GM18520 (cell line): ENCODE results near the gene KYNU.
A peak's percentile ranks its signal among the peaks of the same experiment; 100 is the strongest.
"Not testable (repeated sequence)": the region's sequence is repeated elsewhere in the genome, so short reads cannot be mapped to it uniquely, and the experiment has no call there.

Source experiments
- ATAC-seq: cut with Tn5 transposase; IDR thresholded peaks from one replicate; pipeline ENCODE4 v1.9.1; 2021; ENCODE audit not compliant: unreplicated experiment

Gene KYNU

DNA sequence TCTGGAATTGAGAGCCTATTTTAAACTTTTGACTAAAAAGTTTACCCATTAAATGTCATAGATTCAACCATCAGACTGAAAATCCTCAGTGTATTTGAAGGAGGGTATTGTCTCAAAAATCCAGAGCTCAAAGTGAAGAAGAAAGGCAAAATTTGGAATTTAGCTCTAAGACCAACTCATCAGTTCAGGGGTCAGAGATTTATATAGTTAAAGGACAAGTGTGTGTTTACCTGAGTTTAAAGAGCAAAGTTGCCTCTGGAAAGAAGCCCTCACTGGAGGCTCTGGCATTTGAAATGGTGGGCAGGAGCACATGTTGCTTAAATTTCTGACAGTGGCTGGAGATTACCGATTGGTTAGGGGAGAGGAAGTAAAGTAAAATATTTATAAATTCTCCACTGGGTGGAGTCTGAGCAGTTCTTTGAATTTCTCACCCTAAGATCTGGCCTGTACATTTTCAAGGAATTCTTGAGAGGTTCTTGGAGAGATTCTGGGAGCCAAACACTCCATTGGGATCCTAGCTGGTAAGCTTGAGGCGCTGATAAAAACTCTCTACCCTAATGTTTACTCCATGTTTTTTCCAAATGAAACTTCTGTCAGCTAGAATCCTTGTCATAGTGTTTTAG is at the start of gene KYNU:
TSS of gene KYNU (plus strand) at position 449 of the 623 bp plus-strand sequence. CDS start 7,704 bp downstream, outside the sequence.
- peak; percentile 42 for ATAC-seq

DNA sequence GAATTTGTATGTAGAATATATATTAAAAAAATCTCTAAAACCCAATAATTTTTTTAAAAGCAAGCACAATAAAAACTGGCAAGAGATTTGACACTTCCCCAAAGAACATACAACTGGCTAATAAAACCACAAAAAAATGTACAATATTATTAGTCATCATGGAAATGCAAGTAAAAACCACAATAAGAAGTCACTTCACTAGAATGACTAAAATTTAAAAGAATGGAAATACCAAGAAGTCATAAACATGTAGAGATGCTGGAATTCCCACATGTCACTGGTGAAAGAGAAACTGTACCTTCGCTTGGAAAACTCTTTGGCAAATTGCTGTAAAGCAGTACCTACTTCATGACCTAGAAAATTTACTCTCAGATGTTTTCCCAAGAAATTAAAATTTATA is 43.4 kb upstream of the KYNU start:
- no peak for ATAC-seq

DNA sequence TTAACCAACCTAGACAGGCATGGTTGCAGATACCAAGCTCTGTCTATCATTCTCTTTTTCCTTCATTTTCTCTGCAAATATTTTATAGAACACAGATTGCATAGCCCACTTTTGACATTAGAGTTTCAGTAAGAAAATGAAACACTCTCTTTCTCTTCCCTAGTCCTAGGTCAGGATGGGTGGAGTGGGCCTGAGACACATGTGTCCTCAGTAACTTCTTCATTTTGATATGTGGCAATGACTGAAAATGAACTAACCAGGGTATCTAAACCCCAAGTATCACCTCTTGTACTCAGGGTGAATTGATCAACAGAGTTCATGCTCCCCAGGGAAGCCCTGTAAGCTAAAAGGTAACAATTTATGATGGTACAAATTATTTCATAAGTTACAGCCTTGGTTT is 37.0 kb upstream of the KYNU start:
- ATAC-seq: no peak

- no peak for ATAC-seq
Measured at GRCh38 chr2:142841788-142842187, 35.7 kb upstream of the KYNU start.

DNA sequence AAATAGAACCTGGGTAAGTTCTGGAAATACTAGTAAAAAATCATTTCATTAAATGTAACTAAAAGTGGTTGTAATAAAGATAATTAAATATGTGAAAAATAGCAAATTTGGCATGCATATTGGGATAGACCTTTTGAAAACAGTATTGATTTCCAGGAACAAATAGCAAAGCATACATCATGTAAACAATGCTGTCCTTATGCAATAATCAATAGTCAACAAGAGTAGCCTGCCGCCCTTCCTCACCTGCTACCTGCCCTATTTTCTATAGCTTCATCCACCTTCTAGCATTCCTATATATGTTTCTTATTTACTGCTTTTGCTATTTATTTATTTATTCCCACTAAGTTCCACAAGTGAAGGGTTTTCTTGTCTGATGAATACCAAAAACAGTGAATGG is 35.1 kb upstream of the KYNU start:
- ATAC-seq: no peak

GRCh38 chr2:142843731-142844130 is 33.7 kb upstream of the KYNU start:
- no peak for ATAC-seq

GRCh38 chr2:142848023-142848606 is 29.3 kb upstream of the KYNU start:
- ATAC-seq: no peak

DNA sequence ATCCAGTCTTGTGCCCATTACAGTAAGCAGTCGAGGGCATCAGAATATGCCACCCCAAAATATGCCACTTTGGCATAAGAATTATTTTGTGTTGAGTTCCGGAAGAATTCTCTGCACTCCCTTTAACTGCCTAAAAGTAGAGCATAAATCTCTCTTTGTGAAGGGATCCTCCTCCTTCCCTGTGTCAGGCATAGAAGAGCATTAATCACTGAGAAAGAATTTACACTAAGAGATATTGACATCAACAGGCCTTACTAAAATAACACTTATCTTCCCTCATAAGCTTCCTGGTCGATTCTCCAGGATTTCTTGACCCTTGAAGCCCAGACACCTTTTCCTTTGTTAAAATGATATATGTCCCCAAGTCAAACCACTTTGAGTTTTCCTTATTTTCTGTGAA is 27.6 kb upstream of the KYNU start:
- no peak for ATAC-seq

- no peak for ATAC-seq
Measured at GRCh38 chr2:142853912-142854311, 23.6 kb upstream of the KYNU start.

DNA sequence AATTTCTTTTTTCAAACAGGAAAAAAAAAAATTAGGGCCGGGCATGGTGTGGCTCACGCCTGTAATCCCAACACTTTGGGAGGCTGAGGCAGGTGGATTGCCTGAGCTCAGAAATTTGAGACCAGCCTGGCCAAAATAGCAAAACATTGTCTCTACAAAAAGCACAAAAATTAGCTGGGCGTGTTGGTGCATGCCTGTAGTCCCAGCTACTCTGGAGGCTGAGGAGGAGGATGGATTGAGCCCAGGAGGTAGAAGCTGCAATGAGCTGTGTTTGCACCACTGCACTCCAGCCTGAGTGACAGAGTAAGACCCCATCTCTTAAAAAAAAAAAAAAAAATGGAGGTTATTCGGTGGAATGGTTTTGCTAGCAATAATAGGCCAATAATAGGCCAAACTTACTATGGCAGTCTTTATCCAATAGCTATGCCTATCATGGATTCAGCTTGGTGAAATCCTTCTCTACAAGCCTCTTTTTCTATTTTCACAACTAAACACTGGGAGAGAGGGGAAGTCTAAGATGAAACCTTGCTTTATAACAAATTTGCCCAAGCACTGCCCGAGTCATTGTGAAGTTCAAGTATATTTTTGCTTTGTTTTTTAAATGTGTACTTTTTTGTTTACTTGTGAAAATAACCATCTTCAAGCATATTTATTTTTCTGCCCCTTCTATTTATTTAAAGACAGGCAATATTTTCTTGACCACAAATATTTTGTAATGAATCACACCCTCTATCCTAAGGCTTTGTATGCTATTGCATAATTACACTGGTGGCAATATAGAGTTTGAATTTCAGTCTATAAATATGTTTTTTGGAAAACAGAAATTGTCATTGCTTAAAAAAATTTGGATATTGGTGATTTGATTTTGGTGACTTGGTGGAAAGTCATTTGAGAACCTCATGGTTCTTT is 20.0 kb upstream of the KYNU start:
- ATAC-seq: no peak

DNA sequence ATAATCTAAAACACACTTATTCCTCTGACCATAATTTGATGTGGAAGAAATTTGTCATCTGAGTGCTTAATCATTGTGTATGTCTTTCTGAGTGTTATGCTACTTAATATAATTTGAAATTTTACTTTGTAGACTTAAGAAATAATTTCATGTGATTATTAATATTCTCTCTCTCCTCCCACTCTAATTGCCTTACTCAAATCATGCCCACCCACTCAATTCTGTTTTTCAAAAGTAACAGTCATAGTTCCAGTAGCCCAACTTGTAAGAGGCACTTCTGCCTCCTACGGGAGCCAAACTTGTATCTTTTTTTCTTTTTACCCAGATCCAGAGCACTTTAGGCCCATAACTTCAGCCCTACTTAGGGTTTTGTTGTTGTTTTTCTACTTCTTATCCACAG is 18.5 kb upstream of the KYNU start:
- no peak for ATAC-seq

DNA sequence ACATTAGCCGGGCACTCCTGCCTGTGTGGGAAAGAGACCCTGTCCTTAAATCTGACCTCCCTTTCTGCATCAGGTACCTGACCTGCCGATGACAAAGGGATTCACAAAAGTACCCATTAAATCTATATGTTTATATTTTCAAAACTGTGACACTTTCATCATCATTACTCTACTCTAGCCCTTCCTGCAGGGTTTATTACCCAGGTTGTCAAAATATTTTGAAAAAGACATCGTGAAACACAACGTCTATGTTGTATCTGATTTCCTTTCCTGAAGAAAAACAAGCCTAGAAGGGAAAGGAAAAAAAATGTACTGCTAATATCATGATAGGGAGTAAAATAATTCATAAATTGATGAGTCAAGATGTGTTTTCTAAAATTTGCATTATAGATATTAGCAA is 15.2 kb upstream of the KYNU start:
- ATAC-seq: no peak

DNA sequence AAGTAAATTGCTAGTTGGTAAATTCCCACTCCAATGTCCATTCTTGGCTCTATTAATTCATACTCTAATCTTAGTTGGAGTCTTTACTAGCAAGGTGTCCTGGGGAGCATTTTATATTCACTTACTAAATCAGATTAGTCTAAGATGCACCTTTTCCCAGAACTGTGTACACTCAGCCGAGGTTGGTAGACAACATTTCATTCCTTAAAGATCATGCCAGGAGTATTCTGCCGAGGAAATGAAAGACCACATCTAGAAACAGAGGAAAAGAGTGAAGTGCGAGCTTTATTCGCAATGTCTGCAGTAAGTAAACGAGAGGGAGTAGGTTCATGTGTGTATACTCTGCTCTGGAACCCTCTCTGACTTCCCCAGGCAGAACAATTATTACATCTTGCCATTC is 14.6 kb upstream of the KYNU start:
- no peak for ATAC-seq

DNA sequence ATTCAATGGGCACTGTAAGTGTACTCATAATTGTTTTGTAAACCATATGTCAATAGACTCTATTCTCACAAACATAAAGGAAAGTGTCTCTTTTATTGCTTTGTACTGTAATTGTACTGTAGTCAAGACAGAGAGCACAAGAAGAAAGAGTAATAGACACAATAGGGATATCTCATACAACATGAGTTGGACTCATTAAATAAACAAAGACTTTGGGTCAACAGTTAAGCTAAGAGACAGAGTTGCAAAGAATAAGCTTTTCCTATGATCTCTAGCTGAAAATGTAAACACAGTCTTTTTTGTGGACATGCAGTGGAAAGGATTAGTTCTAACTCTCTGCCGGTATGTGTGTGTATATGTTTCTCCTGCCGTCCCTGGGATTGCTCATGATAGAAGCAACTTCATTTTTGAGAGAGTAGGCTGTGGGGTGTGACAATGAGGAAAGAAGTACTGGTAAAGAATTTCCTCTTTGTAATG is 13.9 kb upstream of the KYNU start:
- ATAC-seq: no peak

GRCh38 chr2:142864605-142865004 is 12.9 kb upstream of the KYNU start:
- ATAC-seq: not testable (repeated sequence)

- peak; percentile 87 for ATAC-seq
Measured at GRCh38 chr2:142865924-142866323, 11.5 kb upstream of the KYNU start.

DNA sequence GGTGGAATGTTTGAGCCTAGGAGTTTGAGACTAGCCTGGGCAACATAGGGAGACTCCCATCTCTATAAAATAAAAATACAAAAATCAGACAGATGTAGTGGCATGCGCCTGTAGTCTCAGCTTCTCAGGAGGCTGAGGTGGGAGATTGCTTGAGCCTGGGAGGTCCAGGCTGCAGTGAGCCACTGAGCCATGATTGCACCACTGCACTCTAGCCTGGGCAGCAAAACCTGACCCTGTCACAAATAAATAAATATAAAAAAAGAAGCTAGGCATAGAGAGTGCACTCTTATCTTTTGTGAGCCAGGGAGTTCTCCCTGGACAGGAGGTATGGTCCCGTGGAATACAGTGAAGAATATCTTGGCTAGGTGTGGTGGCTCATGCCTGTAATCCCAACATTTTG is 11.0 kb upstream of the KYNU start:
- no peak for ATAC-seq

DNA sequence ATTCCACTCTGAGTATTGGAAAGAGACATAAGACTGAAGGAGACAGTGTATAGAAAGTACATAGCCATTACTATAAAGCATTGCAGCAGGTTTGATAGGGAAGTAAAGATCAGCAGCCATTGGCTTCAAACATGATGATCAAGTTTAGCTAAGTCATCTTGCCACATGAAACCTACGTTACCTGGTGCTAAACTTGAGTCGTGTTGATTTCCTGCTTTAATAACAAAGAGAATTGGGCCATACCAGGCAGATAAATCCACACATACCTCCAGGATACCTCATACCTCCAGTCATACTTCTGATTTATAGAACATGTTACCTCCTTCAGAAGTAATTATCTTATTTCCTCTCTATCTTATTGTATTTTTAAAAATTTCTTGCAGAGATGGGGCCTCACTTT is 10.3 kb upstream of the KYNU start:
- no peak for ATAC-seq

DNA sequence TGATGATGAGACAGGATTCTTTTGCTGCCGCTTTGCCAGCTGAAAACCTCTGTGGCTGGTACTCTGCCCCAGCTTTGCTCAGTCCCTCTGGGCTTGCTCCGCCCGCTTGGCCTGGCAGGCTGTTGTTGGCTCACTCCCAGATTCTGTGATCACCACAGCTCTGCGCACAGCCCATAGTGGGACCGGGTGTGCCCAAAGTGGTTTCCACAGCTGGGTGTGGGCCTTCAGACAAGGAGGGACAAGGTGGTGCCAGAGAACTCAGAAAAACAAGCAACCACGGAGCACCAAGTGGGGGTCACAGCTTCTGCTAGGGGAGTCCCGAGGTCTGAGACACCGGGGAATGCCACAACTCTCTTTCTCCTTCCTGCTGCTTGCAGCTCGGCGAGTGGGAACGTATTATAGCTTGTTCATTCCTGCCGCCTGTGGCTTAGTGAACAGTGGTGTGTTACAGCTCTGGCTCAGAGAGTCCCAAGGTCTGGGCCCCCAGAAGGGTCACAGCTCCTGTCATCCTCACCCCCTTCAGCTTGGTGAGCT is 9.2 kb upstream of the KYNU start:
- ATAC-seq: peak; percentile 39

GRCh38 chr2:142869065-142869460 is 8.4 kb upstream of the KYNU start:
- not testable (repeated sequence) for ATAC-seq

GRCh38 chr2:142869461-142870106 is 7.9 kb upstream of the KYNU start:
- ATAC-seq: no peak
